HG02870 (cell line): ENCODE measurements around the gene SLC26A11.

Experiments used
- ATAC-seq: cut with Tn5 transposase; IDR thresholded peaks from one replicate; pipeline ENCODE4 v1.9.1; 2021; ENCODE audit warnings: mild to moderate bottlenecking, moderate library complexity; ENCODE audit not compliant: unreplicated experiment

The SLC26A11 gene

DNA sequence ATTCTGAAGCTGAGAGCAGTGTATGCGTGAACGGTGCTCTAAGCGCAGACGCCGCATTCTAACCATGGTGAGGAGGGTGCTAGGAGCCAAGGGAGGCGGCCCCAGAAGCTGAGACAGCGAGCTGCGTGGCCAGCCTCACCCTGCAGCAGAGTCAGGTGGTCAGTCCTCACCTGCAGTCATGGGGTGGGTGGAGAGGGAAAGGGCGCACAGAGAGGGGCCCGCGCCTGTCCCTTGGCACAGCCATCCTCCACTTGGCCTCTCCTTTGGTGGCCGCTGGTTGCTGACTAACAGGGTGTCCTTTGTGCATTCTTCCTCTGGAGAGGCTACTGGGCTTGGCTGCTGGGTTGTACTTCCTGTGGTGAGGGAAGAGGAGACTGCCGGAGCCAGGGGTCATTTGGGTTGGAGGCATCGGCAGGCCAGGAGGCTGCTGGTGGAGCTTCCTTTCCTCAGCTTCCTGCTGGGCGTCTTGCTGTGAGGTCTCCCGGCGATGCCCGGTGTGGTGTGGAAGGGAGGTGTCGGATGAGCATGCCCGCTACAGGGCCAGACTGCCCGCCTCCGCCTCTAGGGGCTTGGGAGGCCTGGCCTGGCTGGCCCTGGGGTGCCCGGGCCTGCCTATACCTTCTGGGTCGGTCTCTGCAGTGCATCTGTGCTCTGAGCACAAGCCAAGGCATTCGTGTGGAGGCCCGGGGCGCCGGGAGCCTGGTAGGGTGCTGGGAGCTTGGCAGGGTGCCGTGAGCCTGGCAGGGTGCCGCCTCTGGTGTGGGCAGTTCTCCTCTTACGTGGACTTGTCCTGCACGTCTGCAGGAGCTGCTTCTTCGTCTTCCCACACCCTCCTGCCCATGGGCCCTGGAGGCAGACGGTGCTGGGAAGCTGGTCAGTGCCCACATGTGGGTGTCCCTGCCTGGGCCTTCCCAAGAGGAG lies 57.8 kb downstream of the SLC26A11 start:
- no peak for ATAC-seq

GRCh38 chr17:80279895-80280294 lies 59.7 kb downstream of the SLC26A11 start:
- no peak for ATAC-seq

GRCh38 chr17:80281516-80281915 lies 61.3 kb downstream of the SLC26A11 start:
- no peak for ATAC-seq

DNA sequence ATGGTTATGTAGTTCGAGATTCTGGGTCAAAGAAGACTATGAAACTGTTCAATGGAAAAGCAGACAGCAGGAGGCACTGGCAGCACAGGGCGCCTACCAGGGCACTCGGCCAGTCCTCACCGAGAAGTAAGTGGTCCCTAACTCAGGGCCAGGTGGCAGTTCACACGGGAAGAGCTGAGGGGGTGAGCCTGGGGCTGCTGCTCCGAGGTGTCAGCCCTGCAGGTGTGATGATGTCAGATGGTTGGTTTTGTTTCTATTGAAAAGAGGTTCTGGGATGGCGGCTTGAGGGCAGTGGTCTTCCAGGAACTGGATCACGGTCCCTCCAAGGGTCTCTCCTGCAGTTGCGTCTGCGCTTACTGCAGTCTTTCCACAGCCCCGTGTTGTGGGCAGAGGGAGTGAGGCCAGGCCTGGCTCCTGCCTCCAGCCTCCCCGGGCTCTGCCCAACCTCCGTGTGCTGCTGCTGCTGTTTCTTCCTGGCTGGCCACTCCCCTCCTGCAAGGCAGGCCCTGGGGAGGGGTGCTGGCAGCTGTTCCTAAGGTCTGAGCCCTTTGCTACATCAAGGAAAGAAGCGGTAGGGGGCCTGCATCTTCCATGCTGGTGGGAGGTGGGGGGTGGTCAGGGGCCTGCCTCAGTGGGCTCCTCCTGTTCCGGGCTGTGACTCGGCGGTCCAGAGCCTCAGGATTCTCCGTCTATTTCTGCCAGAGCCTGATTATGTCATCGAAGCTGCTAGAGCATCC lies 63.1 kb downstream of the SLC26A11 start:
- ATAC-seq: no peak

DNA sequence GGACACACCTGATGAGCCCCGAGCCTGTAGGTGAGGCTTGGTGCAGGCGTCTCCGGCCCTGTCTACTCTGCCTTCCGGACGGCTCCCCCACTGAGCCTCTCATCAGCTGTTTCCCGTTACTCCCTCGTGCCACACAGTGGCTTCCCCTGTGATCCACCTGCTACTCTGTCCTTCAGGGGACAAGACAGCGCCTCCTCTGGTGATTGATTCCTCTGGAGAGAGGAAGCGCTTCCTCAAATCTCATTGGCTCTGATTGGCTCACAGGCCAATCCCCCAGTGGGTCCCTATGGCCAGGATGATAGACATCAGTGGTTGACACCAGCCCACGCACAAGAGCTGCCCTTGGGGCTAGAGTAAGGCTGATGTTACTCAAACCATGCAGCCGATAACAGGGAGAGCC lies 64.4 kb downstream of the SLC26A11 start:
- ATAC-seq: no peak

- ATAC-seq: no peak
Measured at GRCh38 chr17:80285237-80285920, 65.2 kb downstream of the SLC26A11 start.

DNA sequence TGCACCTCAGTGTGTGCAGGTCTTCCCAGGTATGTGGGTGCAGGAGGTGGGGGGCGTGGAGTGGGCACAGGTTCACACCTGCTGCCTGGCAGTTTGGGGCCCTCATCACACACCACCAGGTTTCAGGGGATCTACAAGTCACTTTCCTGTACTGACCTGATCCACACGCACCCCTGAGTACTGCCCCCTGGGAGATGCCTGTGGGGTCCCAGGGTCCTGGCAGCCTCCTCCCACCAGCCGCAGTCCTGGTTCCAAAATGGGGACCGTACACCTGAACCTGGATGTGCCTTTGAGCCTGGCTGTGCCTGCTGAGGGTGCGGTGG lies 66.4 kb downstream of the SLC26A11 start:
- no peak for ATAC-seq

GRCh38 chr17:80287038-80287437 lies 66.8 kb downstream of the SLC26A11 start:
- ATAC-seq: no peak

GRCh38 chr17:80287806-80288567 lies 67.8 kb downstream of the SLC26A11 start:
- no peak for ATAC-seq

- ATAC-seq: no peak
Measured at GRCh38 chr17:80289616-80290015, 69.4 kb downstream of the SLC26A11 start.

GRCh38 chr17:80290156-80290555 lies 69.9 kb downstream of the SLC26A11 start:
- no peak for ATAC-seq

DNA sequence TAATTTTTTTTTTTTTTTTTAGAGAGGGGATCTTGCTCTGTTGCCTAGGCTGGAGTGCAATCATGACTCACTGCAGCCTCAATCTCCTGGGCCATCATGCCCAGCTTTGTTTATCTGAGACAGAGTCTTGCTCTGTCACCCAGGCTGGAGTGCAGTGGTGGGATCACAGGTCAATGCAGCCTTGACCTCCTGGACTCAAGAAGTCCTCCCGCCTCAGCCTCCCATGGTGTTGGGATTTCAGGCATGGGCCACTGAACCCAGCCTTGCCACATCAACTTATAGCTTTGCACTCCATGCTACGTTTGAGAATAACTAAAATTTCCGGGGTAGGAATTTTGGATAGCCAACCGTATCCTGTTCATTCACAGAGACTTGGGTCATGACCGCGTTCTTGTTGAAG lies 71.0 kb downstream of the SLC26A11 start:
- ATAC-seq: no peak

DNA sequence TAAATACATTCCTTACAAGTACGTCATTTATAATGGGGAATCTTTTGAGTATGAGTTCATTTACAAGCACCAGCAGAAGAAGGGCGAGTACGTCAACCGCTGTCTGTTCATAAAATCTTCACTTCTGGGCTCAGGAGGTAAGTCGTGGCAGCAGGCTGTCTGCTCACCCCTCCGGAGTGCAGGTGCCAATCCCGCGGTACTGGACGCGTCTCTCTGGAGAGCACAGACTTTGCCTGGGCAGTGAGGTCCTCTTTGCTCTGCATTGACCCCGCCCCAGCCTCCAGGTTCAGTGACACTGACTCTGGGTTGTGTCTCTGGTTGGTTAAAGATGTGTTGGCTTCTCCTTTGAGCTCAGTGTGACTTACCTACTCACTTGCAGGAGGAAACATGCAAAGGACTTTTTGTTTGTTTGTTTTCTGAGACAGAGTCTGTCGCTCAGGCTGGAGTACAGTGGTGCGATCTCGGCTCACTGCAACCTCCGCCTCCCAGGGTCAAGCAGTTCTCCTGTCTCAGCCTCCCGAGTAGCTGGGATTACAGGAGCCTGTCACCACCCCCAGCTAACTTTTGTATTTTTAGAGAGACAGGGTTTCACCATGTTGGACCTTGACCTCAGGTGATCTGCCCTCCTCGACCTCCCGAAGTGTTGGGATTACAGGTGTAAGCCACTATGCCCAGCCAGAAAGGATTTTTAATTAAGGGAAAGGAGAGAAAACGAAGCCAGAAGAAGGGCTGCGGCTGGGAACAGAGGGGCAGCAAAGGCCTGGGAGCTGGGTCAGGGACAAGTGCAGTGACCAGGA lies 71.7 kb downstream of the SLC26A11 start:
- no peak for ATAC-seq

- ATAC-seq: no peak
Measured at GRCh38 chr17:80292521-80292971, 72.3 kb downstream of the SLC26A11 start.

- no peak for ATAC-seq
Measured at GRCh38 chr17:80294210-80294609, 74.0 kb downstream of the SLC26A11 start.

DNA sequence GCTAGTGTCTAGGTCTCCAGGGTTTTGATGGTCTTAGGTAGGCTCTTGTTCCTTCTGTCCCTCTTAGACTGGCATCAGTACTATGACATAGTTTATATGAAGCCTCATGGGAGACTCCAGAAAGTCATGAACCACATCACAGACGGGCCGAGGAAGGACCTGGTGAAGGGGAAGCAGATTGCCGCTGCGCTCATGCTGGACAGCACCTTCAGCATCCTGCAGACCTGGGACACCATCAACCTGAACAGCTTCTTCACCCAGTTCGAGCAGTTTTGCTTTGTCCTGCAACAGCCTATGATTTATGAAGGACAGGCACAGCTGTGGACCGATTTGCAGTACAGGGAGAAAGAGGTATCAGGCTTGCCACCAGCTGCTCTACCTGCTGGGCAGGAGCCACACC lies 74.4 kb downstream of the SLC26A11 start:
- ATAC-seq: no peak

GRCh38 chr17:80295146-80295545 lies 74.9 kb downstream of the SLC26A11 start:
- ATAC-seq: no peak

DNA sequence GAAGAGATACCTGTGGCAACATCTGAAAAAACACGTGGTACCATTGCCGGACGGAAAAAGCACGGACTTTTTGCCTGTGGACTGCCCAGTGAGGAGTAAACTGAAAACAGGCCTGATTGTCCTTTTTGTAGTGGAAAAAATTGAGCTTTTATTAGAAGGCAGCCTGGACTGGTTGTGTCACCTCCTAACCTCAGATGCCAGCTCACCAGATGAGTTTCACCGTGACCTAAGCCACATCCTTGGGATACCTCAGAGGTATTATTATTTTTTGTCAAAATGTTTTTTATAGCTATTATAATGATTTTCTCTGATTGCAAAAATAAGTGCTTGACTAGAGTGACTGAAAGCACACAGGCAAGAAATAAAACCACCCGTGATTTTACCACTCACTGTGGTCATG lies 75.3 kb downstream of the SLC26A11 start:
- ATAC-seq: no peak

GRCh38 chr17:80296221-80296620 lies 76.0 kb downstream of the SLC26A11 start:
- no peak for ATAC-seq

DNA sequence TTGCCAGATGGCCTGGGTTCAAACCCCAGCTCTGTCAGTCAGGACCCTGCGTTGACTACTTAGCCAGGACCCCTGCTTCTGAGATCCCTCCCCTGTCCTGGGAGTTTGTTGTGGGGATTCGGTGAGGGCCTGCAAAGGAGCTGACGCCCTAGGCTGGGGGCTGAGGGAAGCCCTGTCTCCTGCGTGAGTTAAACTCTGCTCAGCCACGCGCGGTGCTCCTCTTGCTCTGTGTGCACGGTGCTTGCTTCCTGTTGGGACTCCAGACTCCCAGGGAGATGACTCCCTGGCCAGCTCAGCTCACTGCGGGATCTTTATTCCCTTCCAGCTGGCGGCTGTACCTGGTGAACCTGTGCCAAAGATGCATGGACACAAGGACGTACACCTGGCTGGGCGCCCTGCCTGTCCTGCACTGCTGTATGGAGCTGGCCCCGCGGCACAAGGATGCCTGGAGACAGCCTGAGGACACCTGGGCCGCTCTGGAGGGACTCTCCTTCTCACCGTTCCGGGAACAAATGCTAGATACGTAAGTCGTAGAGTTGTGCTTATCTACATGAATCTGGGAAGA lies 77.9 kb downstream of the SLC26A11 start:
- ATAC-seq: no peak
